Suprapubic skin (tissue), 4 donors: ENCODE data around the gene CDHR5. TPM values are rescaled to one million over a fixed set of nuclear protein-coding genes. Genes with fewer than 3 reads are reported as not detected.

ENCODE experiments used
- DNase-seq, 2 donors: peaks; one replicate each; pipeline ENCODE4 v3.0.0-alpha.2; 2019; ENCODE audit warnings: low spot score in 2 of 2
- H3K27ac ChIP-seq: fragments of 200-600 bp; sonication (generic); one replicate; pipeline ENCODE4 v1.5.1; 2019
- H3K27me3 ChIP-seq: fragments of 200-600 bp; sonication (generic); one replicate; pipeline ENCODE4 v1.5.1; 2019
- H3K36me3 ChIP-seq: fragments of 200-600 bp; sonication (generic); one replicate; pipeline ENCODE4 v1.5.1; 2019
- H3K4me1 ChIP-seq: fragments of 200-600 bp; sonication (generic); one replicate; pipeline ENCODE4 v1.5.1; 2019
- H3K4me3 ChIP-seq: fragments of 200-600 bp; sonication (generic); one replicate; pipeline ENCODE4 v1.5.1; 2019; ENCODE audit warnings: mild to moderate bottlenecking
- H3K9me3 ChIP-seq: fragments of 200-600 bp; sonication (generic); one replicate; pipeline ENCODE4 v1.5.1; 2019
- EP300 ChIP-seq: sonication (generic); formaldehyde crosslinking; IDR thresholded peaks from one replicate; pipeline ENCODE4 v1.6.1; 2017; ENCODE audit warnings: antibody characterized with exemption
- POLR2A ChIP-seq, 2 donors: fragments of 450-650 bp; IDR thresholded peaks; one replicate each; pipeline ENCODE4 v1.6.1; 2017; ENCODE audit warnings: antibody characterized with exemption in 2 of 2, mild to moderate bottlenecking in 2 of 2, moderate library complexity in 2 of 2
- POLR2AphosphoS5 ChIP-seq, 3 donors: sonication (generic); formaldehyde crosslinking; IDR thresholded peaks; one replicate each; pipeline ENCODE4 v1.6.1; 2017; ENCODE audit warnings: antibody characterized with exemption in 3 of 3
- WGBS: methylation state at CpG from one replicate; pipeline ENCODE4 v1.1.5; 2018; 5-methylcytosine and 5-hydroxymethylcytosine counted together
- total RNA-seq, 4 donors: library from RNA; depleted of rRNA; stranded (reverse); fragments of >200 nt; gene quantifications; one replicate each; pipeline ENCODE4 v1.1.0, GENCODE V29; 2016
- TF ChIP-seq, protein P1 (sequence below), 2 donors: fragments of 200-600 bp in 1 of 2; fragments of 450-650 bp in 1 of 2; sonication (generic) in 1 of 2; IDR thresholded peaks; one replicate each; pipeline ENCODE4 v1.5.1; 2016 to 2019; ENCODE audit warnings: antibody characterized with exemption in 2 of 2, mild to moderate bottlenecking in 1 of 2, moderate library complexity in 1 of 2

CDHR5 gene
- total RNA-seq, 4 donors from 2014 or later = 0.53 to 1.1 TPM; not detected in 2

DNA sequence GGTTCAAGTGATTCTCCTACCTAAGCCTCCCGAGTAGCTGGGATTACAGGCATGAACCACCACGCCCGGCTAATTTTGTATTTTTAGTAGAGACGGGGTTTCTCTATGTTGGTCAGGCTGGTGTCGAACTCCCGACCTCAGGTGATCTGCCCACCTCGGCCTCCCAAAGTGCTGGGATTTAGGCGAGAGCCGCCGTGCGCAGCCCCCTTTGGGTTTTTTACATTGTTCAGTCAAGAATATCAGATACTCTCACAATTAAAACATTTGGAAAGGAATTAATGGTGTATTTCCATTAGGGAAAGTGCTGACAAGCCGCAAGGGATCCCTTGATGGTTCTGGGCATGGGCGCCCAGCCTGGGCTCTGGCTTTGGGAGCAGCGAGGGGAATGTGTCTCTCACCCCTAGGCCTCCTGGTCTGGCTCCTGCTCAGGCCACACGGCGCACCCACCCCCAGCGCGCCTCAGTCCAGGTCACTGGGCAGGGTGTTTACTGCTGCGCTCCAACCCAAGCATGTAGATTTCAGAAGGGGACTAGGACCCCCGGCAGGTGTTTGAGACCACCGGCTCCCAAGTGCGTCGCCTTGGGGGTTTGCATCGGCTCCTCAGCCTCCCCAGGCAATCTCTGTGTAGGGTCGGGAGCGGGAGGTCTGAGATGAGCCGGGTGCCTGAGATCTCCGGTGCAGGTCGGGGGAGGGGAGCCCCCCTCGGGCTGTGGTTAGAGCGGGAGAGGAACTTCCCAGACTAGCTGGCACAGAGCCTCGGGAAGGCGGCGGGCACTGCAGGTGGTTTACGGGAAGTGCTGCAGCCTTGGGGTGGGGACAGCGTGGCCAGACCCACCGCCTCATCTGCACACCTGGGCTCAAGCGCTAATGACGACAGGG lies 8.2 kb downstream of the CDHR5 start:
- peak in 1 of 2 donors; percentile 71 for DNase-seq
- WGBS = 76% methylated on average over 20 of the region's 39 CpGs
- Histone ChIP-seq H3K27me3 (no peaks in the 10 kb centered on the region), H3K27ac (peak overlapping the region; percentile 86), H3K9me3 (no peaks in the 10 kb centered on the region), H3K36me3 (peaks cover 18% of the 10 kb centered on the region), H3K4me3 (peak overlapping the region; percentile 79), H3K4me1 (peaks cover 43% of the 10 kb centered on the region)
- TF ChIP-seq, protein P1, sequence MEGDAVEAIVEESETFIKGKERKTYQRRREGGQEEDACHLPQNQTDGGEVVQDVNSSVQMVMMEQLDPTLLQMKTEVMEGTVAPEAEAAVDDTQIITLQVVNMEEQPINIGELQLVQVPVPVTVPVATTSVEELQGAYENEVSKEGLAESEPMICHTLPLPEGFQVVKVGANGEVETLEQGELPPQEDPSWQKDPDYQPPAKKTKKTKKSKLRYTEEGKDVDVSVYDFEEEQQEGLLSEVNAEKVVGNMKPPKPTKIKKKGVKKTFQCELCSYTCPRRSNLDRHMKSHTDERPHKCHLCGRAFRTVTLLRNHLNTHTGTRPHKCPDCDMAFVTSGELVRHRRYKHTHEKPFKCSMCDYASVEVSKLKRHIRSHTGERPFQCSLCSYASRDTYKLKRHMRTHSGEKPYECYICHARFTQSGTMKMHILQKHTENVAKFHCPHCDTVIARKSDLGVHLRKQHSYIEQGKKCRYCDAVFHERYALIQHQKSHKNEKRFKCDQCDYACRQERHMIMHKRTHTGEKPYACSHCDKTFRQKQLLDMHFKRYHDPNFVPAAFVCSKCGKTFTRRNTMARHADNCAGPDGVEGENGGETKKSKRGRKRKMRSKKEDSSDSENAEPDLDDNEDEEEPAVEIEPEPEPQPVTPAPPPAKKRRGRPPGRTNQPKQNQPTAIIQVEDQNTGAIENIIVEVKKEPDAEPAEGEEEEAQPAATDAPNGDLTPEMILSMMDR (IDR thresholded peaks at IDR 0.05) = no peak
- TF ChIP-seq EP300 = no peak
- no peak for TF ChIP-seq POLR2A (IDR thresholded peaks at IDR 0.05)
- no peak for TF ChIP-seq POLR2AphosphoS5 (IDR thresholded peaks at IDR 0.05)

DNA sequence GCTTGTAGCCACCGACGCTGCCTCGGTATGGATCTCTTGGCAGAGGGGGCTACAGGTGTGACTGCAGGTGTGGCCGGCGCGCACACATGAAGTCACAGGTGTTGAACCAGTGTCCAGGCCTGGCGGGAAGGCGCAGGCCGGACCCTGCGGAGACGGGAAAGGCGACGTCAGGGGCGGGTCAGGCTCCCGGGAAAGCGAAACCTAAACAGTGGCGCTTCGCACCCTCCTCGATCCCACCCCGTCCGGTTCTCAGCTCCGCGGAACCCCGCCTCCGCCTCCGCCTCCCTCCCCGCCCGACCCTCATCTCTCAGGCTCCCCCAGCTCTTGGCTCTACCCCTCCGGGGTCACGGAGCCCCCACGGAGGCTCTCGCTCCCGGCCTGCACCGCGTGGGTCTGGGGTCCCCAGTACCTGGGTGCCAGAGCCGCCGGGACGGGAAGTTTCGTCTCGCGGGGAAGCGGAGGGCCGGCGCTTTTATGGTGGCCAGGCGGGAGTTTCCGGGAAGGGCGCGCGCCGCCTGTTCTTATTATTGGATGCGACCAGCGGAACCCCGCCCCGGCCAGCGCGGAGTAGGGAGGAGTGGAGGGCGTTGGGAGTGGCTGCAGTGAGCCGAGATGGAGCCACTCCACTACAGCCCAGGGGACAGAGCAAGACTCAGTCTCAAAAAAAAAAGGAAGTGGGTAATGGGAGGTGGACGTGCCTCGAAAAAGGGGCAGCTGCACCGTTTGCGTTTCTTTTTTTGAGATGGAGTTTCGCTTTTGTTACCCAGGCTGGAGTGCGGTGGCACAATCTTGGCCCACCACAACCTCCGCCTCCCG lies 9.0 kb downstream of the CDHR5 start, which contains the start of gene IRF7:
TSS of gene IRF7 (minus strand) at position 447 of the 816 bp plus-strand sequence. CDS start 586 bp downstream, outside the sequence.
- 12% methylated on average over 24 of the region's 66 CpGs for WGBS
- H3K36me3 ChIP-seq = peaks cover 27% of the 10 kb centered on the region

DNA sequence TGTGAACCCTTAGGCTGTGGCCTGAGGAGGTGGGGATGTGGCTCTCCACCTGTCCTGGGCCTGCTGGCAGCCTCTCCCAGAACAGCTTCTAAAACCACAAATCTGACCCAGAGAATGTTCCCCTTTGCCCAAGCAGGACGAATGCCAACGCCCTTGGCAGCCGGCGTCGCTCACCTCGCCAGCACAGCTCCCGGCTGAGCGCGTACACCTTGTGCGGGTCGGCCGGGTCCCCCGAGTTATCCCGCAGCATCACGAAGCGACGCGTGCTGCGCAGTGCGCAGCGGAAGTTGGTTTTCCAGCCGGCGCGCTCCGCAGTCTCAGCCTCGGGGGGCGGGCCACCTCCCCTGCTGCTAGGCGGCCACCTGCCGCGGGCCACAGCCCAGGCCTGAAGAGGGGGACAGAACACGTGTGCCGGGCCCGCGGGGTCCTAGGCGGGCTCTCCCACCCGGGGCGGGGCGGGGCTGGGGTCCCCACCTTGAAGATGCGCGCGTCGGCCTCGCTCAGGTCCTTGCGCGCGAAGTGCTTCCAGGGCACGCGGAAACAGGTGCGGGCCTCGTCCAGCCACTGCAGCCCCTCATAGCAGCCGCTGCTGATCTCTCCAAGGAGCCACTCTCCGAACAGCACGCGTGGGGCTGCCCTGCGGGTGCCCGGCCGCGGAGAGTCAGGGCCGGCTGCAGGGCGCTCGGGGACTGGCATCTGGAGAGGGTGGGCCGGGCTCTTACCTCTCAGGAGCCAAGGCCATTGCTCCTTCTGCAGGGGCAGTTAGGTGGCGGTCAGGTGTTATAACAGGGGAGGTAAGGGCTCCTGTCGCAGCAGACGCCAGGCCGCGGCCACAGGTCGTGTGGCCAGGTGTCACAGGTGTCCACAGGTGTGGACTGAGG lies 9.9 kb downstream of the CDHR5 start:
- Histone ChIP-seq H3K4me3 (peak overlapping the region; percentile 79), H3K4me1 (peaks cover 51% of the 10 kb centered on the region), H3K27me3 (no peaks in the 10 kb centered on the region), H3K36me3 (peaks cover 35% of the 10 kb centered on the region), H3K9me3 (no peaks in the 10 kb centered on the region), H3K27ac (peak overlapping the region; percentile 86)
- peak in 1 of 3 donors; percentile 10 for TF ChIP-seq POLR2AphosphoS5 (IDR thresholded peaks at IDR 0.05)
- no peak for TF ChIP-seq POLR2A (IDR thresholded peaks at IDR 0.05)
- WGBS = 46% methylated on average over 9 of the region's 68 CpGs
- DNase-seq = peak in 1 of 2 donors; percentile 73

More for the DNA sequence above, 9.0 kb downstream of the CDHR5 start, which contains the start of gene IRF7:
- Histone ChIP-seq H3K27ac (peak within 1 kb of the TSS; percentile 86), H3K4me1 (peaks cover 51% of the 10 kb centered on the region), H3K9me3 (no peaks in the 10 kb centered on the region), H3K4me3 (peak within 1 kb of the TSS; percentile 79), H3K27me3 (no peaks in the 10 kb centered on the region)
- TF ChIP-seq POLR2AphosphoS5 (IDR thresholded peaks at IDR 0.05) (peak in 2 of 3 donors; percentile 39 to 54), POLR2A (IDR thresholded peaks at IDR 0.05) (peak; percentile 19 to 85), EP300 (no peak)
- TF ChIP-seq, protein P1 (IDR thresholded peaks at IDR 0.05) = no peak
- DNase-seq = peak; percentile 98 to 99

DNA sequence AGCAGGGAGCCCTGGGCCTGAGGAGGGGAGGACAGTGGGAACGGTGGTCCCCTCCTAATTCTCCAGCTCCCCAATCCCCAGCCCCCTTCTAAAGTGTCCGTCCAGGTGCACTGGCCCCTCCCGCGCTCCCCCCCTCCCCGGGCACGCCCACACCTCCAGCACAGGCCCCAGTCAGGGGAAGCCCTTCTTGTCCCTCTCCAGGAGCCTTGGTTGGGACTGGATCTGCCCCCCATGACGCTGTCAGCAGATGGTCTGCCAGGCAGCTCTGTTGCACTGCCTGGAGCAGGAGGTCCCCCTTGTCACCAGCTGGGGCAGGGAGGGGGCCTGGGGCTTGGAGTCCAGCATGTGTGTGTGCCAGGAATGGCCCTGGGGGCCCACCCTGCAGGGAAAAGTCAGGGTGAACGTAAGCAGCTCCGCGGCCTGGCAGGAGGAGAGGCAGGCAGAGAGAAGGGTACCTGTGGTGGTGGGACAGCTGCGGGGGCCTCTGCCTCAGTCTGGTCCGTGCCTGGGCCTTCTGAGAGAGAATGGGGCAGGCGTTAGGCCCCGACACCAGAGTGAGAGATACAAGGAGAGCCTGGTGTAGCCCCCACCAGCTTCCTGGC lies 10.6 kb downstream of the CDHR5 start:
- peak overlapping the region; percentile 86 for H3K27ac ChIP-seq
- 82% methylated on average over 7 of the region's 14 CpGs for WGBS
- peak overlapping the region; percentile 79 for H3K4me3 ChIP-seq
- no peaks in the 10 kb centered on the region for H3K27me3 ChIP-seq
- peaks cover 43% of the 10 kb centered on the region for H3K36me3 ChIP-seq
- no peak for TF ChIP-seq POLR2AphosphoS5 (IDR thresholded peaks at IDR 0.05)
- TF ChIP-seq, protein P1 (IDR thresholded peaks at IDR 0.05) = no peak
- TF ChIP-seq POLR2A (IDR thresholded peaks at IDR 0.05) = no peak
- no peak for TF ChIP-seq EP300
- peaks cover 51% of the 10 kb centered on the region for H3K4me1 ChIP-seq
- no peaks in the 10 kb centered on the region for H3K9me3 ChIP-seq
- DNase-seq = peak in 1 of 2 donors; percentile 77
